HG03571 (cell line): Measurements from ENCODE around the gene NR0B2.

Source experiments
- ATAC-seq: cut with Tn5 transposase; IDR thresholded peaks from one replicate; pipeline ENCODE4 v1.9.1; 2021; ENCODE audit not compliant: unreplicated experiment

NR0B2 gene

GRCh38 chr1:26938004-26938658 is 24.4 kb upstream of the NR0B2 start:
- no peak for ATAC-seq

- ATAC-seq = no peak
Observed at GRCh38 chr1:26936823-26937222, 23.0 kb upstream of the NR0B2 start.

- no peak for ATAC-seq
Observed at GRCh38 chr1:26932531-26932930, 18.8 kb upstream of the NR0B2 start.

GRCh38 chr1:26923711-26924110 is 9.9 kb upstream of the NR0B2 start:
- ATAC-seq = no peak

- no peak for ATAC-seq
Observed at GRCh38 chr1:26922901-26923300, 9.1 kb upstream of the NR0B2 start.

- no peak for ATAC-seq
Observed at GRCh38 chr1:26922431-26922729, 8.6 kb upstream of the NR0B2 start.

- peak; percentile 92 for ATAC-seq
Observed at GRCh38 chr1:26921540-26922430, 8.0 kb upstream of the NR0B2 start, which contains the start of gene NUDC. Gene NUDC, plus strand, starts transcription at chr1:26921743. Its CDS starts 106 bp downstream, at chr1:26921849.

- peak; percentile 11 for ATAC-seq
Observed at GRCh38 chr1:26921126-26921539, 7.4 kb upstream of the NR0B2 start.

- no peak for ATAC-seq
Observed at GRCh38 chr1:26915204-26915842, 1.5 kb upstream of the NR0B2 start.

GRCh38 chr1:26913389-26913753 is 404 bp downstream of the NR0B2 start:
- ATAC-seq = no peak

GRCh38 chr1:26912147-26912490 is 1.7 kb downstream of the NR0B2 start:
- ATAC-seq = no peak

GRCh38 chr1:26911399-26912146 is 2.2 kb downstream of the NR0B2 start:
- no peak for ATAC-seq

- ATAC-seq = no peak
Observed at GRCh38 chr1:26910343-26911160, 3.2 kb downstream of the NR0B2 start.

GRCh38 chr1:26909951-26910342 is 3.8 kb downstream of the NR0B2 start:
- ATAC-seq = no peak

GRCh38 chr1:26907071-26907917 is 6.5 kb downstream of the NR0B2 start:
- ATAC-seq = no peak

- no peak for ATAC-seq
Observed at GRCh38 chr1:26900815-26901511, 12.8 kb downstream of the NR0B2 start.

- peak; percentile 75 for ATAC-seq
Observed at GRCh38 chr1:26900001-26900814, 13.6 kb downstream of the NR0B2 start, which contains the start of gene GPATCH3. Gene GPATCH3, minus strand, starts transcription at chr1:26900467. Its CDS starts 25 bp downstream, at chr1:26900442.

- ATAC-seq = no peak
Observed at GRCh38 chr1:26897351-26897750, 16.4 kb downstream of the NR0B2 start.
